Measurements from ENCODE around the gene OTOF. TPM values are rescaled to one million over a fixed set of nuclear protein-coding genes. Genes with fewer than 3 reads are reported as not detected.
A peak's percentile ranks its signal among the peaks of the same experiment; 100 is the strongest.

Gene OTOF
- total RNA-seq, 1 donor from 2014 or later = 0.47 TPM

DNA sequence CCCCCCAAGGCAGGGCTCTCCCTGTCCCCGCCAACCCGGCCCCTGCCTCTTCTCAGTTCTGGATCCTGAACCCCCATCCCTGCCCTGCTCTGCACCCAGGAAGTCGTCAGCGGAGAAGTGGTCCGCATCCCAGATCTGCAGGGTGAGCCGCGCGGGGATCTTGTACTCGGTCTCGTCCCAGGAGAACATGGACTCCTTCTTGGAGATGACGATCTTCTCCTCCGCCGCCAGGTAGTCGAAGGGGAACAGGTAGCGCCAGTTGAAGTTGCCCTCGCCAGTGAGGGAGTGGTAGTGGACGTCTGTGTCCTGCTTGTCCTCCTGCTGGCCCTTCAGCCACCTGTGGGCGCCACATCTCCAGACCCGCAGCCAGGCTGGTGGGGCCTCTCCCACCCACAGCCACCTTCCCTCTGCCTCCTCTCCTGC, 16.3 kb downstream of the OTOF start:
- Mint-ChIP-seq H3K4me3 (ENCODE audit: unreplicated experiment) (no peak overlapping the region), H3K27ac (ENCODE audit: unreplicated experiment) (no peak overlapping the region), H3K4me1 (ENCODE audit: low read depth, unreplicated experiment) (peaks cover 5% of the 10 kb centered on the region), H3K27me3 (ENCODE audit: unreplicated experiment) (peaks cover 5% of the 10 kb centered on the region), H3K36me3 (ENCODE audit: unreplicated experiment) (no peaks in the 10 kb centered on the region), H3K9me3 (ENCODE audit: unreplicated experiment) (peaks cover 4% of the 10 kb centered on the region)
- no peak for DNase-seq
- TF ChIP-seq, protein P1, sequence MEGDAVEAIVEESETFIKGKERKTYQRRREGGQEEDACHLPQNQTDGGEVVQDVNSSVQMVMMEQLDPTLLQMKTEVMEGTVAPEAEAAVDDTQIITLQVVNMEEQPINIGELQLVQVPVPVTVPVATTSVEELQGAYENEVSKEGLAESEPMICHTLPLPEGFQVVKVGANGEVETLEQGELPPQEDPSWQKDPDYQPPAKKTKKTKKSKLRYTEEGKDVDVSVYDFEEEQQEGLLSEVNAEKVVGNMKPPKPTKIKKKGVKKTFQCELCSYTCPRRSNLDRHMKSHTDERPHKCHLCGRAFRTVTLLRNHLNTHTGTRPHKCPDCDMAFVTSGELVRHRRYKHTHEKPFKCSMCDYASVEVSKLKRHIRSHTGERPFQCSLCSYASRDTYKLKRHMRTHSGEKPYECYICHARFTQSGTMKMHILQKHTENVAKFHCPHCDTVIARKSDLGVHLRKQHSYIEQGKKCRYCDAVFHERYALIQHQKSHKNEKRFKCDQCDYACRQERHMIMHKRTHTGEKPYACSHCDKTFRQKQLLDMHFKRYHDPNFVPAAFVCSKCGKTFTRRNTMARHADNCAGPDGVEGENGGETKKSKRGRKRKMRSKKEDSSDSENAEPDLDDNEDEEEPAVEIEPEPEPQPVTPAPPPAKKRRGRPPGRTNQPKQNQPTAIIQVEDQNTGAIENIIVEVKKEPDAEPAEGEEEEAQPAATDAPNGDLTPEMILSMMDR (IDR thresholded peaks at IDR 0.05; ENCODE audit: partially characterized antibody, unreplicated experiment) = no peak

DNA sequence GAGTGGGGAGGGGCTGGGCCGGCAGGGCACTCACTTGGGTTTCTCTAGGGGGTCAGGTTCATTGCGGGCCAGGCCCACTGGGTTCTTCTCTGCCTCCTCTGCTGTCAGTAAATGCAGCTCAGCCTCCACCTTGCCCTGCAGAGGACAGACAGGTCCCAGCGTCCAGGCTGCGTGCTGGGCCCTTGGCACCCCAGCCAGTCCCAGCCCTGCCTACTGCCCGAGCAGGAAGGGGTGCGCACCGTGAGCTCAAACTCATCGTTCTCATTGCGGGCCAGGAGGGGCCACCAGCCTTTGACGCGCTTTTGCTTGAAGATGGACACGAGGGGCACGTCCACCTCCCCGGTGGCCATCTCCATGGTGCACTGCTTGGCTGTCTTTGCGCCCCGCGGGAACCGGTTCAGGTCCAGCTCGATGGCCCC, 17.3 kb downstream of the OTOF start:
- Mint-ChIP-seq H3K27me3 (ENCODE audit: unreplicated experiment) (peaks cover 5% of the 10 kb centered on the region), H3K27ac (ENCODE audit: unreplicated experiment) (no peak overlapping the region), H3K4me1 (ENCODE audit: low read depth, unreplicated experiment) (peaks cover 5% of the 10 kb centered on the region), H3K4me3 (ENCODE audit: unreplicated experiment) (no peak overlapping the region), H3K9me3 (ENCODE audit: unreplicated experiment) (peaks cover 4% of the 10 kb centered on the region), H3K36me3 (ENCODE audit: unreplicated experiment) (no peaks in the 10 kb centered on the region)
- TF ChIP-seq, protein P1 (IDR thresholded peaks at IDR 0.05; ENCODE audit: partially characterized antibody, unreplicated experiment) = no peak
- DNase-seq = no peak

DNA sequence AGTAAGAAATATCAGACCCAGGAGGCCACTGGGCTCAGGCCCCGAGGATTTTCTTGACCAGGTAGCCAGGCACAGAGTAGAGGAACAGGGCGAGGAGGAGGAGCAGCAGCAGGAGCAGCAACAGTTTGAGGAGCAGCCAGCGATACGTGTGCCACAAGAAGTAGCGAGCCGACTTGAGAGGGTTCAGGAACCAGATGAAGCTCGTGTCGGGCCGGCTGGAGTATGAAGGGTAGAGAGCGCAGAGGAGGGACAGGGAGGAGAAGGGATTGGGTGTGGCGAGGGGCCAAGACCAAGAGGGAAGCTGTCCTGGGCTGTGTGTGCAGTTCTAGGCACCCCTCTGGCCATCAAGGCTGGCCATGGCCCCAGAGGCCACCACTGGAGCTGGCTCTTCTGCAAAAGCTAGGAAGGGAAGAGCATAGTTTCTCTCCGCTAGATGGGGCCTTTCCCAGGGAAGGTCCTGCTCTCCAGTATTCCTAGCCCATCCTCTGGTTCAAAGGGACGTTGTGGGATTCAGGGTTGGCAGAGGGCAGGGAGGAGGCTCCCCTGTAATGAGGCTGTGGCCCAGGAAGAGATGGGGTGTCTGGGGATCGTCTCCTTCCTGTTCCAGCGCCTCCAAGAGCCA, 17.8 kb downstream of the OTOF start:
- DNase-seq = no peak
- Mint-ChIP-seq H3K4me1 (ENCODE audit: low read depth, unreplicated experiment) (peaks cover 5% of the 10 kb centered on the region), H3K36me3 (ENCODE audit: unreplicated experiment) (no peaks in the 10 kb centered on the region), H3K27me3 (ENCODE audit: unreplicated experiment) (peaks cover 5% of the 10 kb centered on the region), H3K4me3 (ENCODE audit: unreplicated experiment) (no peak overlapping the region), H3K9me3 (ENCODE audit: unreplicated experiment) (peaks cover 4% of the 10 kb centered on the region), H3K27ac (ENCODE audit: unreplicated experiment) (peak overlapping the region; percentile 24)
- TF ChIP-seq, protein P1 (IDR thresholded peaks at IDR 0.05; ENCODE audit: partially characterized antibody, unreplicated experiment) = no peak

DNA sequence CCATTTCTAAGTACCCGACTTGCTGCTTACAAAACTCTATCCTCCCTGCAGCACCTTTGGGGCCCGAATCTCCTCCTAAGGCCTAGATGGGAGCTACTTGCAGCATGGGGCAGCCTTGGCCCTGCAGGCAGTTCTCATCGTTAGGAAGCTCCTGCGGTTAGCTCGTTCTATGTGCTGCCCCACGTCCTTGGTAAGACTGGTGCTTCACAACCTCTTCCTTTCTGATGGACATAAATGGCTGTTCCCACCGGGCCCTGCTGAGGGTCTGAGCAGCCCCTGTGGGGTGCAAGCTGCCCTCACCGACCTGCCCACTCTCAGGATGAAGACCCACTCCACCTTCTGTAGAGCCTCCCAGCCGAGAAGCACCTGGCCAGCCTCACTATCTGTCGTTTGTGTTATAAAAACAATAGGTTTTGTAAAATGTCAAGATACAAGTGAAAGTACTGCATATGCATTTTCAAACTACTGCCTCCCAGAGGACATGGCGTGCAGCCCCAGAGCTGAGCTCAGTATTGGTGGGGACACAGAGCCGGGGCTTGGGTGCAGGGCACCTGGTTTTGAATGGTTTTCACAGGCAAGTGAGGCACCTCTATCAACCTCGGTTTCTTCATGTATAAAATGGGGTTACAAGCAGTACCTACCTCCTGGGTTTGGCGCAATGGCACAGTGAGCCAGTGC, 19.4 kb downstream of the OTOF start:
- Mint-ChIP-seq H3K4me3 (ENCODE audit: unreplicated experiment) (no peak overlapping the region), H3K27me3 (ENCODE audit: unreplicated experiment) (peaks cover 5% of the 10 kb centered on the region), H3K36me3 (ENCODE audit: unreplicated experiment) (no peaks in the 10 kb centered on the region), H3K27ac (ENCODE audit: unreplicated experiment) (no peak overlapping the region), H3K4me1 (ENCODE audit: low read depth, unreplicated experiment) (peaks cover 5% of the 10 kb centered on the region), H3K9me3 (ENCODE audit: unreplicated experiment) (peaks cover 4% of the 10 kb centered on the region)
- TF ChIP-seq, protein P1 (IDR thresholded peaks at IDR 0.05; ENCODE audit: partially characterized antibody, unreplicated experiment) = no peak
- no peak for DNase-seq

DNA sequence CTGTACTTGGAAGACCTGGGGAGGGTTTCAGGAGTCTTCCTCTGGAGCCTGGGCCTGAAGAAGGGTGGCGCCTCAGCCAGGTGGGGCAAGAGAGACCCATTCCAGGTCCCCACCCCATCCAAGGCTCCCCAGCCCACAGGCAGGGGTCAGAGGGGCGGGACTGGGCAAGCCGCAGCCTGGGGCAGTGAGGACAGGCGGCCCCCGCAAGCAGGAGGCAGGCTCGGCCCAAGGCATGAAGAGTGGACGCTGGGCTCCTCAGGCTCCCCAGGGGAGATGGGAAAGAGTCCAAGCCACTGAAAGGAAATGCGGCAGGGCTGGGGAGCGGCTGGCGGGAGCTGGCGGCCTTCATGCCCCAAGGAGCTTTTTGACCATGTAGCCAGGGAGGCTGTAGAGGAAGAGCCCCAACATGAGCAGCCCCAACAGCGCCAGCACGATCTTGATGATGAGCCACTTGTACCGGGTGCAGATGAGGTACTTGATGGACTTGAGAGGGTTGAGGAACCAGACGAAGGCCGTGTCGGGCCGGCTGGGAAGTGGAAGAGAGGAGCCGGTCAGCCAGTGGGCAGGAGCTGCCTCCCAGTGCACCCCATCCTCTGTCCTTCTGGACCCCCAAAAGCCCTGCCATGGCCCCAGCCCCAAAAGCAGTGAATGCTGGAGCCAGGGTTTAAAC, 20.1 kb downstream of the OTOF start:
- no peak for DNase-seq
- H3K4me1 Mint-ChIP-seq (ENCODE audit: low read depth, unreplicated experiment) = peaks cover 3% of the 10 kb centered on the region
- peaks cover 5% of the 10 kb centered on the region for H3K27me3 Mint-ChIP-seq (ENCODE audit: unreplicated experiment)
- H3K36me3 Mint-ChIP-seq (ENCODE audit: unreplicated experiment) = no peaks in the 10 kb centered on the region
- TF ChIP-seq, protein P1 (IDR thresholded peaks at IDR 0.05; ENCODE audit: partially characterized antibody, unreplicated experiment) = no peak
- no peak overlapping the region for H3K27ac Mint-ChIP-seq (ENCODE audit: unreplicated experiment)
- peaks cover 4% of the 10 kb centered on the region for H3K9me3 Mint-ChIP-seq (ENCODE audit: unreplicated experiment)
- H3K4me3 Mint-ChIP-seq (ENCODE audit: unreplicated experiment) = no peak overlapping the region

Measured in glutamatergic neuron (in vitro differentiated cells).